GM23248 (cell line): ENCODE measurements around the gene COL6A3. TPM values are rescaled to one million over a fixed set of nuclear protein-coding genes. Genes with fewer than 3 reads are reported as not detected.
A peak's percentile ranks its signal among the peaks of the same experiment; 100 is the strongest.

Experiments
- DNase-seq: peaks from one replicate; pipeline ENCODE4 v3.0.0-alpha.2; 2015
- H2AFZ ChIP-seq: fragments of 200-600 bp; sonication (generic); 2 replicates; pipeline ENCODE4 v1.6.1; 2016; ENCODE audit warnings: antibody characterized with exemption
- H3F3A ChIP-seq: fragments of 200-600 bp; sonication (generic); 2 replicates; pipeline ENCODE4 v1.6.1; 2016; ENCODE audit warnings: mild to moderate bottlenecking, antibody characterized with exemption, mixed run types; ENCODE audit not compliant: insufficient read depth
- H3K27ac ChIP-seq: fragments of 200-600 bp; sonication (generic); 2 replicates; pipeline ENCODE4 v1.5.1; 2016; ENCODE audit warnings: mild to moderate bottlenecking
- H3K27me3 ChIP-seq: fragments of 200-600 bp; sonication (generic); replicated peaks from 2 replicates; pipeline ENCODE4 v1.6.1; 2016; ENCODE audit warnings: mild to moderate bottlenecking; ENCODE audit not compliant: insufficient read depth
- H3K36me3 ChIP-seq: fragments of 200-600 bp; sonication (generic); 2 replicates; pipeline ENCODE4 v1.6.1; 2016; ENCODE audit warnings: low read depth, mild to moderate bottlenecking
- H3K4me1 ChIP-seq: fragments of 200-600 bp; sonication (generic); 2 replicates; pipeline ENCODE4 v1.6.1; 2016; ENCODE audit warnings: mild to moderate bottlenecking; ENCODE audit not compliant: insufficient read depth
- H3K4me2 ChIP-seq: fragments of 200-600 bp; sonication (generic); one replicate; pipeline ENCODE4 v1.6.1; 2016; ENCODE audit warnings: mild to moderate bottlenecking; ENCODE audit not compliant: unreplicated experiment
- H3K4me3 ChIP-seq: fragments of 200-600 bp; sonication (generic); 2 replicates; pipeline ENCODE4 v1.5.1; 2016; ENCODE audit warnings: mild to moderate bottlenecking
- H3K79me2 ChIP-seq: fragments of 200-600 bp; sonication (generic); 2 replicates; pipeline ENCODE4 v1.6.1; 2016; ENCODE audit warnings: mild to moderate bottlenecking; ENCODE audit not compliant: insufficient read depth
- H3K9ac ChIP-seq: fragments of 200-600 bp; sonication (generic); 2 replicates; pipeline ENCODE4 v1.6.1; 2016; ENCODE audit warnings: mild to moderate bottlenecking
- H3K9me2 ChIP-seq: fragments of 200-600 bp; sonication (generic); 2 replicates; pipeline ENCODE4 v1.6.1; 2016; ENCODE audit warnings: mixed run types, mild to moderate bottlenecking, moderate library complexity; ENCODE audit not compliant: insufficient read depth
- H3K9me3 ChIP-seq: fragments of 200-600 bp; sonication (generic); one replicate; pipeline ENCODE4 v1.6.1; 2017; ENCODE audit warnings: low read depth
- H4K20me1 ChIP-seq: fragments of 200-600 bp; sonication (generic); 2 replicates; pipeline ENCODE4 v1.6.0; 2016; ENCODE audit not compliant: insufficient read depth
- EZH2 ChIP-seq: fragments of 200-600 bp; sonication (generic); IDR thresholded peaks from 2 replicates; pipeline ENCODE4 v1.6.1; 2018; ENCODE audit warnings: antibody characterized with exemption, mild to moderate bottlenecking; ENCODE audit not compliant: insufficient read depth, poor library complexity, severe bottlenecking
- EZH2phosphoT487 ChIP-seq: fragments of 200-600 bp; sonication (generic); IDR thresholded peaks from 2 replicates; pipeline ENCODE4 v1.6.1; 2018; ENCODE audit warnings: antibody characterized with exemption, moderate library complexity, mild to moderate bottlenecking, low read depth; ENCODE audit not compliant: insufficient read depth
- WGBS, 2 experiments: methylation state at CpG; one replicate each; pipeline ENCODE4 v1.1.6; 2015 to 2017; ENCODE audit warnings: low lambda C conversion rate in 2 of 2, low coverage in 1 of 2; ENCODE audit errors: missing lambda C conversion rate in 2 of 2; 5-methylcytosine and 5-hydroxymethylcytosine counted together
- in situ Hi-C: fragments of 300-500 bp; cut with MboI; formaldehyde crosslinking; loops from 2 replicates; pipeline ENCODE4 v1.15.0; 2020
- polyA plus RNA-seq: library from polyadenylated mRNA; unstranded; fragments of >200 nt; fragmentation: Nextera tagmentation; extraction: Ambion mirVana; gene quantifications from 2 replicates; pipeline ENCODE4 v1.2.1, GENCODE V29; 2016
- total RNA-seq: library from RNA; depleted of rRNA; stranded (reverse); fragments of >200 nt; shearing (Covaris generic); gene quantifications from 2 replicates; pipeline ENCODE4 v1.2.3, GENCODE V29; 2014

COL6A3 gene
- total and polyA plus RNA-seq, 2 experiments from 2014 or later = 344 to 1,362 TPM

DNA sequence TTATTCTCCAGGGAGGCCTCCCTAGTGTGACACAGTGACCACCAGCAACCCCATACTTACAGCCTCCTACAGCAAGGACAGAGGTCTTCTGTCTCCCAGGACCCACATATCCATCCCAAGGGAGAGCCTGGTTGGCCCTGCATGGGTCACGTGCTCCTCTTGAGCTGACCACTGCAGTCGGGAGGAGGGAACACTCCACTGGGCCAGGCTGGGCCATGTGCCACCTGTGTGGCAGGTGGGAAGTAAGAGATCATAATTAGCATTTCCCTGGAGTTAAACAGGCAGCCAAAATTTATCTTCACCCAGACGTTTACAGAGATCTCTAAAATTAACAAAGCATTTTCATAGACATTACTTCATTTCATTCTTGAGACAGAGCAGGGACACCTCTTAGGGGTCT lies 39.7 kb upstream of the COL6A3 start:
- H2AFZ ChIP-seq = no peak overlapping the region
- no peaks in the 10 kb centered on the region for H4K20me1 ChIP-seq
- H3K27me3 ChIP-seq = no peaks in the 10 kb centered on the region
- H3F3A ChIP-seq = peaks cover 13% of the 10 kb centered on the region
- no peak overlapping the region for H3K9ac ChIP-seq
- H3K9me3 ChIP-seq = no peaks in the 10 kb centered on the region
- H3K36me3 ChIP-seq = no peaks in the 10 kb centered on the region
- H3K4me3 ChIP-seq = no peak overlapping the region
- no peak overlapping the region for H3K4me2 ChIP-seq
- TF ChIP-seq EZH2 = no peak
- no peak for TF ChIP-seq EZH2phosphoT487
- in situ Hi-C loops = no loop called here
- no peak for DNase-seq
- H3K27ac ChIP-seq = no peak overlapping the region
- H3K79me2 ChIP-seq = no peaks in the 10 kb centered on the region
- H3K4me1 ChIP-seq = peaks cover 31% of the 10 kb centered on the region
- WGBS, 2 experiments = 95 to 97% methylated on average over 3 of the region's 3 CpGs
- H3K9me2 ChIP-seq = peaks cover 2% of the 10 kb centered on the region; the same call in 1 of the 2 replicates

DNA sequence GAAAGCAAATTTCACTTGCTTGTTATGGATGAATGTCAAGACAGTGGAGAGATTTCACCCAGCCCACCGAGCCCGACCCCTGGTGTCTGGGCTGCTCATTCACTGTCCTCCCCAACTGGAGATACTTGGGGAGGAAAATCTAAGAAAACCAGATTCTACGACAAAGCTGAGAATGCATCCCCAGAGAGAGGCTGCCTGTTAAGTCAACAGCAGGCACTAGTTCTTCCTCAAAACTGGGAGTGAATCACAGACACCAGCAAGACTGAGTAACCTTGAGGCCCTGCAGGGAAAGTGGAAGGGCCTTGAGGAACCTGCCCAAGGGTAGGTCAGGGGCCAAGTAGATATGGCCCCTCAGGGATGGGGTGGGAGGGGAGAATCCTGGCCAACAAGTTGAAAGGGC lies 38.9 kb upstream of the COL6A3 start:
- H3K9ac ChIP-seq = no peak overlapping the region
- no peak overlapping the region for H2AFZ ChIP-seq
- WGBS, 2 experiments = 93 to 94% methylated on average over 3 of the region's 3 CpGs
- H3K27ac ChIP-seq = no peak overlapping the region
- no peaks in the 10 kb centered on the region for H3K79me2 ChIP-seq
- in situ Hi-C loops = no loop called here
- H3K4me2 ChIP-seq = no peak overlapping the region
- no peaks in the 10 kb centered on the region for H3K9me2 ChIP-seq
- H3F3A ChIP-seq = 0 out of 2 replicates have a peak, but pooled peaks cover 7% of the 10 kb centered on the region
- H3K4me1 ChIP-seq = peaks cover 29% of the 10 kb centered on the region
- DNase-seq = peak; percentile 75
- no peaks in the 10 kb centered on the region for H3K9me3 ChIP-seq
- no peaks in the 10 kb centered on the region for H3K27me3 ChIP-seq
- no peaks in the 10 kb centered on the region for H3K36me3 ChIP-seq
- no peak for TF ChIP-seq EZH2phosphoT487
- TF ChIP-seq EZH2 = no peak
- H3K4me3 ChIP-seq = no peak overlapping the region
- H4K20me1 ChIP-seq = no peaks in the 10 kb centered on the region

DNA sequence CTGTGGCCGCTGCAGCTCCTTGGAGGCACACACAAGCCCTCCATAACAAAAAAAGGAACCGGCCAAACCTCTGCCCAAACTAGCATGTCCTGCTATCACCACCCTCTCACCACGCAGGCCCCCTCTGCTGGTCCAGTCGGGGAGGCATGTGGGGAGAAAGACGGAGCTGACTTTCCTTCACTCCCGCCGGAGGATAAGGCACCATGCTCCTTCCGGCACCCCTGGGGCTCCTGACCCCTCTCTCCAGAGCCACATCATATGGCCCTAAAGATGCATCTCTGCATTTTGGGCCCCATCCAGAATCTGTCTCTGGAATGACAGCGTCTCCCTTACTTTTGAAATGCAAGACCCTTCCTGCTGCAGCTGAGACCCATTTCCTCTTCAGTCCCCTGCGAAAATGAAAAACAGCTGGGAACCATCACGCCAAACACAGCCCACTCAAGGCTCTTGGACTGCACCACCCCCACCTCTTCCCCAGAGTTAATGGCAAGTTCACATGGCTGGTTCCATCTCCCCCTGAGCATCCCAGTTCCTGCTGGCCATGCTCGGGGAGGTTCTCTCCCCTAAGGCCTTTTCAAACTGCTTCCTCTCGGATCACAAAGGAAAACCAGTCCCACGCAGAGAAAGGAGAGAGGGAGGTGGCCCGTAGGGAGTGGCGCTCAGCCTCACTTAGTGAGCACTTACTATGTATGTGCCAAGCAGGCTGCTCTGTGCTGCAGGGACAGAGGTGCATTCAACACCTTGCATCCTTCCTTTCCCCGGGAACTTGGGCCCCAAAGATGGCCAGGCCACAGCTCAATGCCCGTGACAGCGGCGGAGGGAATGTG lies 37.9 kb upstream of the COL6A3 start:
- no peak overlapping the region for H3K4me3 ChIP-seq
- TF ChIP-seq EZH2phosphoT487 = no peak
- no peak for TF ChIP-seq EZH2
- H3K9ac ChIP-seq = no peak overlapping the region
- WGBS, 2 experiments = 84 to 90% methylated on average over 18 to 20 of the region's 20 CpGs
- H3K27me3 ChIP-seq = no peaks in the 10 kb centered on the region
- DNase-seq = no peak
- H3K79me2 ChIP-seq = no peaks in the 10 kb centered on the region
- H3K9me3 ChIP-seq = no peaks in the 10 kb centered on the region
- H4K20me1 ChIP-seq = no peaks in the 10 kb centered on the region
- H3K36me3 ChIP-seq = no peaks in the 10 kb centered on the region
- H3K9me2 ChIP-seq = no peaks in the 10 kb centered on the region
- no peak overlapping the region for H3K4me2 ChIP-seq
- H2AFZ ChIP-seq = no peak overlapping the region
- in situ Hi-C loops = no loop called here
- H3K4me1 ChIP-seq = peaks cover 29% of the 10 kb centered on the region
- H3K27ac ChIP-seq = no peak overlapping the region
- 0 out of 2 replicates have a peak, but pooled peaks cover 7% of the 10 kb centered on the region for H3F3A ChIP-seq

DNA sequence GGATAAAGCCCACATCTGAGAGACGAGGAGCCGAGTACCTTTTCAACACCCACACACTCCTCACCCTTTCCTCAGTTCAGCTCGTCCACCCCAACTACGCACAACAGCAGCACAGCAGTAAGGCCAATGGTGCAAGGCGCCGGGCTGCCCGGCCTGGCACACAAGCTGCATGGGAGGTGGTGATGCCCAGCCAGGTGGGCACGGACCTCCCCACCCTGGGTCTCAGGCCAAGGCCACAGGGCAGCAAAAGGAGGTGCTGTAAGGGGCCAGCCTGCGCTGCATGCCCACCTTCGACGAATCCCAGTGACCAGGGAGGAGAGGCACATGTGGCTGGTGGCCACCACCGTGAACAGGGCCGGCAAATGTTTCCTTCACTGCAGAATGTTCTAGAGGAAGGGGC lies 36.6 kb upstream of the COL6A3 start:
- H3K4me3 ChIP-seq = no peak overlapping the region
- no peak overlapping the region for H3K9ac ChIP-seq
- in situ Hi-C loops = no loop called here
- H3K27ac ChIP-seq = no peak overlapping the region
- no peak overlapping the region for H2AFZ ChIP-seq
- H3F3A ChIP-seq = 0 out of 2 replicates have a peak, but pooled peaks cover 7% of the 10 kb centered on the region
- H3K4me2 ChIP-seq = no peak overlapping the region
- 87 to 91% methylated on average over 12 to 13 of the region's 13 CpGs for WGBS, 2 experiments
- no peaks in the 10 kb centered on the region for H4K20me1 ChIP-seq
- no peaks in the 10 kb centered on the region for H3K27me3 ChIP-seq
- no peaks in the 10 kb centered on the region for H3K79me2 ChIP-seq
- H3K4me1 ChIP-seq = peaks cover 18% of the 10 kb centered on the region
- TF ChIP-seq EZH2phosphoT487 = no peak
- TF ChIP-seq EZH2 = no peak
- H3K9me2 ChIP-seq = no peaks in the 10 kb centered on the region
- no peaks in the 10 kb centered on the region for H3K9me3 ChIP-seq
- no peak for DNase-seq
- no peaks in the 10 kb centered on the region for H3K36me3 ChIP-seq
